ENCODE measurements around the gene ABI3BP.

Gene ABI3BP

GRCh38 chr3:100968932-100969906, 24.0 kb downstream of the ABI3BP start:
- no peaks in the 10 kb centered on the region for H3K27me3 ChIP-seq (replicated peaks)
- no peak overlapping the region for H3K4me3 ChIP-seq (ENCODE audit: low read depth, low read length)
- H3K36me3 ChIP-seq (replicated peaks): no peaks in the 10 kb centered on the region
- in situ Hi-C loops (cut with HindIII; ENCODE audit: low pct_ligation_motif_present, low sequenced_read_pairs): no loop called here
- no peak for TF ChIP-seq CTCF (IDR thresholded peaks at IDR 0.05; ENCODE audit: low read depth, low read length, missing control alignments)
- H3K27ac ChIP-seq: no peak overlapping the region
- no peak for DNase-seq

- DNase-seq: no peak
- Histone ChIP-seq H3K27me3 (replicated peaks) (no peaks in the 10 kb centered on the region), H3K36me3 (replicated peaks) (no peaks in the 10 kb centered on the region), H3K4me3 (ENCODE audit: low read depth, low read length) (no peak overlapping the region), H3K27ac (no peak overlapping the region)
- TF ChIP-seq CTCF (IDR thresholded peaks at IDR 0.05; ENCODE audit: low read depth, low read length, missing control alignments): no peak
- in situ Hi-C loops (cut with HindIII; ENCODE audit: low pct_ligation_motif_present, low sequenced_read_pairs): no loop called here
Observed at GRCh38 chr3:100966807-100967206, 26.4 kb downstream of the ABI3BP start.

- DNase-seq: no peak
- Histone ChIP-seq H3K27me3 (replicated peaks) (no peaks in the 10 kb centered on the region), H3K36me3 (replicated peaks) (no peaks in the 10 kb centered on the region), H3K27ac (no peak overlapping the region), H3K4me3 (ENCODE audit: low read depth, low read length) (no peak overlapping the region)
- in situ Hi-C loops (cut with HindIII; ENCODE audit: low pct_ligation_motif_present, low sequenced_read_pairs): no loop called here
- TF ChIP-seq CTCF (IDR thresholded peaks at IDR 0.05; ENCODE audit: low read depth, low read length, missing control alignments): no peak
Observed at GRCh38 chr3:100966049-100966491, 27.2 kb downstream of the ABI3BP start.

- H3K4me3 ChIP-seq (ENCODE audit: low read depth, low read length): no peak overlapping the region
- DNase-seq: no peak
- in situ Hi-C loops (cut with HindIII; ENCODE audit: low pct_ligation_motif_present, low sequenced_read_pairs): no loop called here
- no peak for TF ChIP-seq CTCF (IDR thresholded peaks at IDR 0.05; ENCODE audit: low read depth, low read length, missing control alignments)
- no peak overlapping the region for H3K27ac ChIP-seq
- H3K27me3 ChIP-seq (replicated peaks): no peaks in the 10 kb centered on the region
- no peaks in the 10 kb centered on the region for H3K36me3 ChIP-seq (replicated peaks)
Observed at GRCh38 chr3:100963041-100963440, 30.2 kb downstream of the ABI3BP start.

- Histone ChIP-seq H3K36me3 (replicated peaks) (no peaks in the 10 kb centered on the region), H3K4me3 (ENCODE audit: low read depth, low read length) (no peak overlapping the region), H3K27me3 (replicated peaks) (no peaks in the 10 kb centered on the region), H3K27ac (no peak overlapping the region)
- TF ChIP-seq CTCF (IDR thresholded peaks at IDR 0.05; ENCODE audit: low read depth, low read length, missing control alignments): no peak
- peak; percentile 14 for DNase-seq
- in situ Hi-C loops (cut with HindIII; ENCODE audit: low pct_ligation_motif_present, low sequenced_read_pairs): no loop called here
Observed at GRCh38 chr3:100957261-100957986, 35.8 kb downstream of the ABI3BP start.
